Right ventricle myocardium inferior (tissue), 1 donor: ENCODE data around the gene BBOX1. TPM values are rescaled to one million over a fixed set of nuclear protein-coding genes. Genes with fewer than 3 reads are reported as not detected.
"Not testable (repeated sequence)": the region's sequence is repeated elsewhere in the genome, so short reads cannot be mapped to it uniquely, and the experiment has no call there.

Experiments used
- ATAC-seq: fragments of 200-7000 bp; cut with Tn5 transposase; one replicate; pipeline ENCODE4 v1.9.1; 2020; ENCODE audit warnings: mild to moderate bottlenecking, moderate library complexity
- DNase-seq: peaks from one replicate; pipeline ENCODE4 v3.0.0; 2021; ENCODE audit errors: missing footprints
- intact Hi-C: fragments of 100-400 bp; cut with DNase I; formaldehyde crosslinking; loops from one replicate; pipeline ENCODE4 v1.11.0; 2022
- total RNA-seq: library from RNA; stranded (reverse); fragmentation: NEBNext Ultra II Directional; extraction: Animal tissue kit (Norgen Biotek cat#: 25700); gene quantifications from one replicate; pipeline ENCODE4 v1.2.1, GENCODE V29; 2021
- donor health status: DM: no; HTN: yes; CAD: no; lungs with severe emphysema.

Gene BBOX1
- total RNA-seq, 1 donor from 2014 or later: not detected

- DNase-seq (no peak), ATAC-seq (no peak)
- intact Hi-C loops: no loop called here
Measured at GRCh38 chr11:27075192-27075591, 34.6 kb downstream of the BBOX1 start.

GRCh38 chr11:27075655-27076054, 35.0 kb downstream of the BBOX1 start:
- ATAC-seq: no peak
- intact Hi-C loops: no loop called here
- no peak for DNase-seq

GRCh38 chr11:27076121-27076589, 35.5 kb downstream of the BBOX1 start:
- ATAC-seq (no peak), DNase-seq (no peak)
- intact Hi-C loops: no loop called here

GRCh38 chr11:27081056-27081455, 40.4 kb downstream of the BBOX1 start:
- intact Hi-C loops: no loop called here
- no peak for DNase-seq
- no peak for ATAC-seq

- ATAC-seq (no peak), DNase-seq (no peak)
- intact Hi-C loops: no loop called here
Measured at GRCh38 chr11:27083241-27083640, 42.6 kb downstream of the BBOX1 start.

GRCh38 chr11:27083782-27084181, 43.2 kb downstream of the BBOX1 start:
- no peak for ATAC-seq
- no peak for DNase-seq
- intact Hi-C loops: no loop called here

- DNase-seq (no peak), ATAC-seq (no peak)
- intact Hi-C loops: no loop called here
Measured at GRCh38 chr11:27084518-27084917, 43.9 kb downstream of the BBOX1 start.

- DNase-seq (no peak), ATAC-seq (no peak)
- intact Hi-C loops: no loop called here
Measured at GRCh38 chr11:27085111-27085510, 44.5 kb downstream of the BBOX1 start.

GRCh38 chr11:27085605-27086004, 45.0 kb downstream of the BBOX1 start:
- DNase-seq: no peak
- intact Hi-C loops: no loop called here
- ATAC-seq: no peak

GRCh38 chr11:27087432-27087831, 46.8 kb downstream of the BBOX1 start:
- ATAC-seq (no peak), DNase-seq (no peak)
- intact Hi-C loops: no loop called here

- intact Hi-C loops: no loop called here
- no peak for ATAC-seq
- DNase-seq: no peak
Measured at GRCh38 chr11:27088353-27088752, 47.7 kb downstream of the BBOX1 start.

- no peak for ATAC-seq
- intact Hi-C loops: no loop called here
- DNase-seq: no peak
Measured at GRCh38 chr11:27089746-27090145, 49.1 kb downstream of the BBOX1 start.

- DNase-seq, intact Hi-C loops: not testable (repeated sequence)
Measured at GRCh38 chr11:27090357-27090948, 49.8 kb downstream of the BBOX1 start.

GRCh38 chr11:27094120-27094519, 53.5 kb downstream of the BBOX1 start:
- intact Hi-C loops: no loop called here
- ATAC-seq: no peak
- no peak for DNase-seq

More at GRCh38 chr11:27090357-27090948, 49.8 kb downstream of the BBOX1 start:
- ATAC-seq: not testable (repeated sequence)

GRCh38 chr11:27095059-27095458, 54.4 kb downstream of the BBOX1 start:
- intact Hi-C loops: no loop called here
- ATAC-seq (peak; percentile 76), DNase-seq (no peak)

GRCh38 chr11:27095887-27096286, 55.3 kb downstream of the BBOX1 start:
- intact Hi-C loops: no loop called here
- DNase-seq (no peak), ATAC-seq (no peak)

GRCh38 chr11:27097551-27097950, 56.9 kb downstream of the BBOX1 start:
- no peak for DNase-seq
- no peak for ATAC-seq
- intact Hi-C loops: no loop called here

- intact Hi-C loops: no loop called here
- DNase-seq: no peak
- ATAC-seq: peak; percentile 84
Measured at GRCh38 chr11:27100534-27100933, 59.9 kb downstream of the BBOX1 start.

GRCh38 chr11:27107548-27107947, 66.9 kb downstream of the BBOX1 start:
- intact Hi-C loops: no loop called here
- DNase-seq: no peak
- no peak for ATAC-seq

- intact Hi-C loops: no loop called here
- DNase-seq (no peak), ATAC-seq (no peak)
Measured at GRCh38 chr11:27108809-27109208, 68.2 kb downstream of the BBOX1 start.

- DNase-seq (no peak), ATAC-seq (no peak)
- intact Hi-C loops: no loop called here
Measured at GRCh38 chr11:27111896-27112295, 71.3 kb downstream of the BBOX1 start.
